GM12891 (cell line): ENCODE data around the gene DLG4.

Experiments used
- POLR2A ChIP-seq: IDR thresholded peaks from 2 replicates; pipeline ENCODE4 v1.6.1; 2011; ENCODE audit warnings: low read depth, low read length, control low read depth
- POLR2AphosphoS5 ChIP-seq: IDR thresholded peaks from 2 replicates; pipeline ENCODE4 v1.6.1; 2011; ENCODE audit warnings: low read depth, low read length, control low read depth
- TAF1 ChIP-seq: IDR thresholded peaks from 2 replicates; pipeline ENCODE4 v1.6.1; 2011; ENCODE audit warnings: low read depth, low read length, control low read depth

GRCh38 chr17:7139400-7139799, 80.2 kb downstream of the DLG4 start:
- no peak for TF ChIP-seq POLR2AphosphoS5
- no peak for TF ChIP-seq POLR2A
- no peak for TF ChIP-seq TAF1
